HG03520 (cell line): ENCODE data around the gene DPP10.

Experiments
- ATAC-seq: cut with Tn5 transposase; IDR thresholded peaks from one replicate; pipeline ENCODE4 v1.9.1; 2021; ENCODE audit warnings: mild to moderate bottlenecking, moderate library complexity; ENCODE audit not compliant: unreplicated experiment

The DPP10 gene

DNA sequence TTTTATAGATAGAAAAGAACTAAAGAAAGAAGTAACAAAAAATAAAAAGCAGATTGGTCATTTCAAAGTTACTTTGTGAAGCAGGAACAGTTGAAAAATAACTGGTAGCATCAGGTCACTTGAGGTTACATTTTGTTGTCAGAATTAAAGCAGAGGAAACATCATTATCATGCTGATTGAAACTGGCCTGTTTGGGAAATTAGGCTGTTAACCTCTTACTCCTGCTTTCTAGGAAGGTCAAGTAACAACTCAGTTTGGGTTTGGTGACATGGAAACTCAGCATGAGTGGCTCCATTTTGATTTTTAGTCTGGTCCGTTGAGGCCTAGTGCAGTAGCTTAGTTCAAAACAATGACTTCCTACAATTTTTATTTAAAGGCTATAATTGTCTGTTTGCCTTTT, 1383.5 kb downstream of the DPP10 start:
- no peak for ATAC-seq

DNA sequence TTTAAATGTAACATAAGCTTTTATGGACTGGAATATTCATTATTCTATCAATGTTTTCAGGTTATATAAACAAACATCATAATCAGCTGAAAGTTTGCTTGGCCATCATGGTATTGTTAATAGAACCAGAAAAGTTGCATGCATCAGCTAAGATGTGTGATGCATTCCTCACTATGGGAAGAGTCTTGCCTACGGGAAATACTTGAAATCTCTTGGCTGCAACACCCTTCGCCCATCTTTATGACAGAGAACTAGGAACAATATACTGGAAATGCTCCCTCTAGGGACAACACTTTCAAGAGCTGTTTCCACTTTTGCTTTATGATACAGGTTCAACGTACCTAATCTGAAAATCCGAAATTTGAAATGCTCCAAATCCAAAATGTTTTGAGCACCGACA, 1390.8 kb downstream of the DPP10 start:
- no peak for ATAC-seq

DNA sequence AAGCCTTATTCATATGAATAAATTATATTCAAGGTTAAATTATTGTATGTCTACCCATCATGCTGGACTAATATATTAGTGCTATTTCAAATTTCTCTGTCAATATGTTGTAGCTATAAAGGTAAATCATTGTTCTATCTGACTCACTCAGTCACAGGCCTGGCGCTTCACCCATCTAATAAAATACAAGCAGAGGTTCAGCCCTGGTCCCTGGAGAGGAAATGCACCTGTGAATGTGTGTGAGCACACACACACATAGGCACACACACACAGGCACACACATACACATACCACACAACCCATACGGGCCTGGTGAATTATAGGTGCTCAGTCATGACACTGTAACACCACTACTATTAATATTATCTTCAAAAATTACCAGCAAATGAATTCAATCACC, 1396.1 kb downstream of the DPP10 start:
- ATAC-seq = no peak

DNA sequence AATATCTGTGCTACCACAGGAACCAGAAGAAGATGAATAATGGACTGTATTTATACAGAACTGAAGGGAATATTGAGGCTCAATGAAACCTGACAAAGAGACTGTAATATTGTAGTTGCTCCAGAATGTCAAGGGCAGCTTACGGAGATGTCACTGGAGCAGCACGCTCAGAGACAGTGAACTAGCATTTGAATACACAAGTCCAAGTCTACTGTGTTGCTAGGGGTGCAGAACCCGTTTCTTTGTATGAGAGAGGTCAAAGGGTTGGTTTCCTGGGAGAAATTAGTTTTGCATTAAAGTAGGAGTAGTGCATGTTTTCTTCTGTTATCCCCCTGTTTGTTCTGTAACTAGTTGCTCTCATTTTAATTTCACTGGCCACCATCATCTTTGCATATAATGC, 1399.9 kb downstream of the DPP10 start:
- ATAC-seq = no peak

DNA sequence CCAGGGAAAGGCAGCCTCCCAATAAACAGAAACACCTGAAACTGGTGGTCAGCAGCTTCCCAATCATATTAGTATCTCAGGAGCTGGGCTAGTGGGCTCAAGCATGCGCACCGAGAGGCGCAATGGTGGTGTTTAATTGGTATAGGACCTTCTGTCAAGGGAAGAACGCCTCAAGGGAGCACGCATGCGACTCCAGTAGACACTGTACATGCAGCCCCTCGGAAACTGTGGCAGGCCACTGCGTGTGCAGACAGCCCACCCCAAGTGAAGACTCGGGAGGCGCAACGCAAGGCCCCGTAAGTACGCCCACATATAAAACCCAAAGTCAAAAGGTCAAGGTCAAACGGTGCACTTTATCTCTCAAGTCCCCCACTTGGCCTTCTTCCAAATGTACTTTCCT, 1405.8 kb downstream of the DPP10 start:
- ATAC-seq = no peak

DNA sequence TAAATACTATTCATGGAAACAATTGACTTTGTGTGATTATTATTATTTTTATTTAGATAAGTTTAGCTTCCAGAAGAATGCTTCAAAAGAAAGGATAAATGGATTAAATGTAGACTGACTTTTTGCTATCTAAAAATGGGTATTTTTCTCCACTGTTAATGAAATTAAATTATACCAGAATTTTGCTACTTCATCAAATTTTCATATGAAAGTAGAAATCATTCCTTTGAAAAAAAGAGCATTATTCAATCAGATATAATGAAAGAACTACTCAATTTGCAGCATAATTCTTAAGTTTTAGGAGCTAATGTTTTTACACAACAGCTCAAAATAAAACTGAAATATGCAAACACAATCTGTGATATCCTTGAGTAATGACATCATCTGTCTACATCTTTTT, 1424.6 kb downstream of the DPP10 start:
- no peak for ATAC-seq

DNA sequence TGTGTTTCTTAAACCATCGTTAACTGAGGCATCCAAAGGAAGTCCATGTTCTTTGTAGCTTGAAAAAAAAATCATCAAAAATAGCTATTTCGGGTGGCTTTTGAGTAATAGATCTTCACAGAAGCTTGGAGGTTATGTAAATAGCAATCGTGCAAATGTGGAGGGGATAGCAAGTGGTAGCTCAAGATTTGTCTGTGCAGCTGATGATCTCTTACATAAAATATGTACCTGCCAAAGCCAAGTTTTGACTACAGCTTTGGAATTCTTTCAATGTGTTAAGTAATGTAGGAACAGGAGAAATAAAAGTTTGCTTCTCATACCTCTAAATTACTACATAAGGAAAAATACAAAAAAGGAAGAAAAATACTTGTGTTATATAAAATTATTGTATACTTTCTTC, 1432.0 kb downstream of the DPP10 start:
- no peak for ATAC-seq

DNA sequence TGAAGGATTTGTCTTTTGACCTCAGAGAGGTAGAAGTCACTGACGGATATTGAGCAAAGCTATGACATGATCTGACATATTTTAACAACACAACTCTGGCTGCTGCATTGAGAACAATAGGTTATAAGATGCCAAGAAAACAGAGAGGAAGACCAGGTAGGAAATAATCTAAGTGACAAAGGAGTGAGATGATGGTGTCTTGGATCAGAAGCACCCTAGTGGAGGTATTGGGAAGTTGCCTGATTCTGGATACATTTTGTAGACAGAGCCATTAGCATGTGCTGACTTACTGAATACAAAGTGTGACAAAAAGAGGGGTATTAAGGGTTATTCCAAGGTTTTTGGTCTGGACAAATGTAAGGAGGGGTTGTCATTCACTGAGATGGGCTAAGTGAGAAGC, 1438.1 kb downstream of the DPP10 start:
- ATAC-seq = no peak

DNA sequence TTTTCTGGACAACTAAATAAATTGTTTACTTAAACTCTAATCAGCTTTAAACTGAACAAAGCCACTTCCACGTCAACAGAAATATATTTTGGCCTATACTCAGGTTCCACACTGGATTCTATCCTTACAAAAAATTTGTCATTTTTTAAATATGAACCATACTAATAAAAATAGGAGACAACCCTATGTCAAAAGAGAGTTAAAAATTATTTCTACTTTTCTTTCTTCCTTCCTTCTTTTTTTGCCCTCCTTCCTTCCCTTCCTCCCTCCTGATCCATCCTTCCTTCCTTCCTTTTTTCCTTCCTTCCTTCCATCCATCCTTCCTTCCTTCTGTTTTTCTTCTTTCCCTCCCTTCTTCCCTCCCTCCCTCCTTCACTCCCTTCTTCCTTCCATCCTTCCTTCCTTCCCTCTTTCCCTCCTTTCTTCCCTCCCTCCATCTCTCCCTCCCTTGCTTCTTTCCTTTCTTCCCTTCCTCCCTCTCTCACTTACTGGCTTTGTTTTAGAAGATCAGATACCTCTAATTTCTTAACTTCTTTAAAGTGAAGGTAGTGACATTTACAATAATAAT, 1444.9 kb downstream of the DPP10 start:
- ATAC-seq = no peak
